Measurements from ENCODE around the gene ZBTB1. TPM values are rescaled to one million over a fixed set of nuclear protein-coding genes. Genes with fewer than 3 reads are reported as not detected.

Gene ZBTB1
- total RNA-seq, 4 donors from 2014 or later: 46.3 to 64.8 (median 62.4) TPM

DNA sequence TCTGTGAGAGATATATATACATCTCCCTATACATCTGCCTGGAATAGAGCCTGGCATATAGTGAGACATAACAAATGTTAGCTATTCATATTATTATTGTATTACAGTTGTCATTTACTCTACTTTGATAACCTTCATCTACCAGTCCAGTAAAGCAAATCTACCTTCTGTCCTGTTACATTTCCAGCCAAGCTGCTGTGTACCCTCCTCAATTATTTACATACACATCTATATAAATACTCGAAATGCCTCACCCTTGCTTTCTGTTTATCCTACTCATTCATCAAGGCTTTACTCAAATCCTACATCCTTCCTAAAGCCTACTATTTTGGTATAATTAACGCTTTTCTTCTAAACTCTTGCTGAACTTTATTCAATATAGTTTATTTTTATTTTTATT is 8.7 kb downstream of the ZBTB1 start:
- TF ChIP-seq, protein P1, sequence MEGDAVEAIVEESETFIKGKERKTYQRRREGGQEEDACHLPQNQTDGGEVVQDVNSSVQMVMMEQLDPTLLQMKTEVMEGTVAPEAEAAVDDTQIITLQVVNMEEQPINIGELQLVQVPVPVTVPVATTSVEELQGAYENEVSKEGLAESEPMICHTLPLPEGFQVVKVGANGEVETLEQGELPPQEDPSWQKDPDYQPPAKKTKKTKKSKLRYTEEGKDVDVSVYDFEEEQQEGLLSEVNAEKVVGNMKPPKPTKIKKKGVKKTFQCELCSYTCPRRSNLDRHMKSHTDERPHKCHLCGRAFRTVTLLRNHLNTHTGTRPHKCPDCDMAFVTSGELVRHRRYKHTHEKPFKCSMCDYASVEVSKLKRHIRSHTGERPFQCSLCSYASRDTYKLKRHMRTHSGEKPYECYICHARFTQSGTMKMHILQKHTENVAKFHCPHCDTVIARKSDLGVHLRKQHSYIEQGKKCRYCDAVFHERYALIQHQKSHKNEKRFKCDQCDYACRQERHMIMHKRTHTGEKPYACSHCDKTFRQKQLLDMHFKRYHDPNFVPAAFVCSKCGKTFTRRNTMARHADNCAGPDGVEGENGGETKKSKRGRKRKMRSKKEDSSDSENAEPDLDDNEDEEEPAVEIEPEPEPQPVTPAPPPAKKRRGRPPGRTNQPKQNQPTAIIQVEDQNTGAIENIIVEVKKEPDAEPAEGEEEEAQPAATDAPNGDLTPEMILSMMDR (IDR thresholded peaks at IDR 0.05; ENCODE audit: low read depth): no peak

DNA sequence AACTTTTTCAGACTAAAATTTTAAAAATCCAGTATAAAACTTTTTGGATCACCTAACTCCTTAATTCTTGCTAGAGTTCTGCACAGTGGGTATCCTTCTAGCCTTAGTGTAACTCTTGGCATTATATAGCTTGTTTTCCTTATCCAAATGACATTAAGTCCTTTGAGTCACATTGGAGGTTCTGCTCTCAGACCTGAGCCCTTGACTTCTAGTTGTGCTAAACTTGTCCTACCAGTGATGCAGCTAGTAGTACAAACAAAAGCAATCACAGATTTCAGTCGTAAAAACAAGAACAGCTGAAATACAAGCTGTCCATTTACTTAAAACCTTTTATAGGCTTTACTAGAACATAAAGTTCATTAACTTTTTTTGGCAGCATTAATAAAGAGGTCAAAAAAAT is 10.5 kb downstream of the ZBTB1 start:
- TF ChIP-seq, protein P1 (IDR thresholded peaks at IDR 0.05; ENCODE audit: low read depth): no peak

DNA sequence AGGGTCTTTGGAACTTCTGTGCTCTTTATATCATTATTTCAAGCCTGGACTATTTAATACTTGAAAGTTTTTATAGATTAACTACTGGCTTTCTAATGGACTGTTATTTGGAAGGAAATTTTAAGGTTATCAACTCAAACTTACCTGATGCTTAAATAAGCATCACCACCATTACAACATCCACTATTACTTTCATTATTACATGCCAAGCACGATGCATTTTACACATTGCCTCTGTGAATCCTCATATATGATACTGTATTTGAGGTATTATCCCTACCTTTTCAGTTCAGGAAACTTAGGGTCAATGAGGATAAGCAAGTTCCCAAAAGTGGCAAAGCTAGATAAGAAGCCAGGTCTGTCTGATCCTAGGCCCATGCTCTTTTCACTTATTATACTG is 12.4 kb downstream of the ZBTB1 start:
- TF ChIP-seq, protein P1 (IDR thresholded peaks at IDR 0.05; ENCODE audit: low read depth): no peak

DNA sequence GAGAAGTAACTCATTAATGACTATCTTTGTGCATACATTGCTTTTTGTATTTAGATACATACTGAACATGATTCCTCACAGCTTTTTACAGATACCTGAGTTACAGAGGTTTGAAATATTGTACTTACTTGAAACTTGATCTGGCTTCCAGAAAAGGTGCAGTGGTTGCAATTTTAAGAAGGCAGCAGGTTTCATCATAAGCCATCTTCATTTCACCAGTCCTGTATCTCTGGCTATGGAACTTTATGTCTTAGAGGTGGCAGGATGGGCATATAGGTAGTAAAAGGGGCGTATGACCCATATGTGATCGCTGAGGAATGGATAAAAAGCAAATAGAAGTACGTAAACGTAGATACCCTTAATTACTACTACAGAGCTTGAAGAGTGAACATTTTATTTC is 13.7 kb downstream of the ZBTB1 start:
- TF ChIP-seq, protein P1 (IDR thresholded peaks at IDR 0.05; ENCODE audit: low read depth): no peak

DNA sequence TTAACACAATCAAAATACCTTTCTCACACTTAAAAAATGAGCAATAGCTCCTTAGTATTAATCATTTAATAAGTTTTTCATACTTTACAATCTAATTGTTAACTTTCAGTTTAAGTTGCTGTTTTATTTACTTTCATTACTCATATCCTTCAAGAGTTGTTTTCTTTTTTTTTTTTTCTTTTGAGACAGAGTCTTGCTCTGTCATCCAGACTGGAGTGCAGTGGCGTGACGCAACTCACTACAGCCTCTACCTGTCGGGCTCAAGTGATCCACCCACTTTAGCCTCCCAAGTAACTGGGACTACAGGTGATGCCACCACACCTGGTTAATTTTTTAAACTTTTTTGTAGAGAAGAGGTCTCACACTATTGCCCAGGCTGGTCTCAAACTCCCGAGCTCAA is 16.1 kb downstream of the ZBTB1 start:
- TF ChIP-seq, protein P1 (IDR thresholded peaks at IDR 0.05; ENCODE audit: low read depth): no peak

DNA sequence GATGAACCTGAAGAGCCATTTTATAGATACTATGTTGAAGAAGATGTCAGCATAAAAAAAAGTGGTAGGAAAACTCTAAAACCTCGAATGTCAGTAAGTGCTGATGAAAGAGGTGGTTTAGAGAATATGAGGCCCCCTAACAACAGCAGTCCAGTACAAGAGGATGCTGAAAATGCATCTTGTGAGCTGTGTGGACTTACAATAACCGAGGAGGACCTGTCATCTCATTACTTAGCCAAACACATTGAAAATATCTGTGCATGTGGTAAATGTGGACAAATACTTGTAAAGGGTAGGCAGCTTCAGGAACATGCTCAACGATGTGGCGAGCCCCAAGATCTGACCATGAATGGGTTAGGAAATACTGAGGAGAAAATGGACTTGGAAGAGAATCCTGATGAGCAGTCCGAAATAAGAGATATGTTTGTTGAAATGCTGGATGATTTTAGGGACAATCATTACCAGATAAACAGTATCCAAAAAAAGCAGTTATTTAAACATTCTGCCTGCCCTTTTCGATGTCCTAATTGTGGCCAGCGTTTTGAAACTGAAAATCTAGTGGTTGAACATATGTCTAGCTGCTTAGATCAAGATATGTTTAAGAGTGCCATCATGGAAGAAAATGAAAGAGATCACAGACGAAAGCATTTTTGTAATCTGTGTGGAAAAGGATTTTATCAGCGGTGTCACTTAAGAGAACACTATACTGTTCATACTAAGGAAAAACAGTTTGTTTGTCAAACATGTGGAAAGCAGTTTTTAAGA is 18.2 kb downstream of the ZBTB1 start:
- TF ChIP-seq, protein P1 (IDR thresholded peaks at IDR 0.05; ENCODE audit: low read depth): no peak

DNA sequence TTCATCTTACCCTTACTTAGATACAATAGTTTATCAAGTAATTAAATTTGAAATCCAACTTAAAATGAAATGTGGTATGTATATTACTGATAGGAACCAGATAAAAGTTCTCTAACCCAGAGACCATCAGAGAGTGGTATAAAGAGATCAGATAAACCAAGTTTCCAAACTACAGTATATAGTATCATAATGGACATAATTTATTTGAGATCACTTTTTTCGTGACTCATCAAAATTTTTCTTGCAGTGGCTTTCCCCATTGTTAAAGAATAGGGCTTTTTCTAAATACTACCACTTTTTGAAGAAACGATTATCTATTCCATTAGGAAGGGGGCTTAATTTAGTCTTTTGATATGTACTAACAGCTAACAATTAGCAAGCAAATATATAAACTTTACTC is 20.8 kb downstream of the ZBTB1 start:
- TF ChIP-seq, protein P1 (IDR thresholded peaks at IDR 0.05; ENCODE audit: low read depth): no peak

All from subcutaneous adipose tissue (tissue), 4 donors.